ENCODE results near the gene GNA15.

DNA sequence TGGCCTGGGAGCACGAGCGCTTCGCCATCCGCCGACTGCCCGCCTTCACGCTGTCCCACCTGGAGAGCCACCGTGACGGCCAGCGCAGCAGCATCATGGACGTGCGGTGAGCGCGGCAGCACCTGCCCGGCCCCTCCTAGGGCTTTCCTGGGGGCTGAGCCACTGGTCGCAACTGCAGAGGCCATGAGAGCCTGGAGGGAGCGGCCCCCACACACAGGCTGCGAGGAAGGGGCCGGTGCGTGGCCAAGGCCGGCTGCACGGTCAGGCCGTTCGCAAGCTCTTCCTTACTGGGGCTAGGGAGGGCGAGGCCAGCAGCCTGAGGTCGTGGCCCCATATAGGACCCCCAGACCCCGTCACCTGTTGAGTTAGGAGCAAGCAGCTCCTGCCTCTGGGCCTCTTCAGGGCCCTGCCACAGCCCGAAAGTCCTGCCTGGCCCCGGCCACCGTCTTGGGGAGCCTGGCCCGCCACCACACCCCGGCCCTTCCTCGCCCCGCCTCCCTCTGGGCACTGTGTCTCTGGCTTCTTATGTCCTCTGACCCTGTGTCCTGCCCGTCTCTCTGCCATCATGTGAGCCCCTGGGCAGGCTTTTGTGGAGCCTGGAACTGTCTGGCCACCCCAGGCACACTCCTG is 68.9 kb downstream of the GNA15 start:
- TF ChIP-seq, protein P1, sequence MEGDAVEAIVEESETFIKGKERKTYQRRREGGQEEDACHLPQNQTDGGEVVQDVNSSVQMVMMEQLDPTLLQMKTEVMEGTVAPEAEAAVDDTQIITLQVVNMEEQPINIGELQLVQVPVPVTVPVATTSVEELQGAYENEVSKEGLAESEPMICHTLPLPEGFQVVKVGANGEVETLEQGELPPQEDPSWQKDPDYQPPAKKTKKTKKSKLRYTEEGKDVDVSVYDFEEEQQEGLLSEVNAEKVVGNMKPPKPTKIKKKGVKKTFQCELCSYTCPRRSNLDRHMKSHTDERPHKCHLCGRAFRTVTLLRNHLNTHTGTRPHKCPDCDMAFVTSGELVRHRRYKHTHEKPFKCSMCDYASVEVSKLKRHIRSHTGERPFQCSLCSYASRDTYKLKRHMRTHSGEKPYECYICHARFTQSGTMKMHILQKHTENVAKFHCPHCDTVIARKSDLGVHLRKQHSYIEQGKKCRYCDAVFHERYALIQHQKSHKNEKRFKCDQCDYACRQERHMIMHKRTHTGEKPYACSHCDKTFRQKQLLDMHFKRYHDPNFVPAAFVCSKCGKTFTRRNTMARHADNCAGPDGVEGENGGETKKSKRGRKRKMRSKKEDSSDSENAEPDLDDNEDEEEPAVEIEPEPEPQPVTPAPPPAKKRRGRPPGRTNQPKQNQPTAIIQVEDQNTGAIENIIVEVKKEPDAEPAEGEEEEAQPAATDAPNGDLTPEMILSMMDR (IDR thresholded peaks at IDR 0.05): no peak
- no peak for TF ChIP-seq POLR2A (IDR thresholded peaks at IDR 0.05)

All from esophagus squamous epithelium (tissue), 4 donors.